IMR-90 (cell line): ENCODE results near the gene ACADL. TPM values are rescaled to one million over a fixed set of nuclear protein-coding genes. Genes with fewer than 3 reads are reported as not detected.

ENCODE experiments used
- ATAC-seq: fragments of 200-7000 bp; cut with Tn5 transposase; 2 replicates; pipeline ENCODE4 v1.9.1; 2020; ENCODE audit warnings: low read depth, mild to moderate bottlenecking, moderate library complexity
- BruUV-seq: library from RNA; stranded (reverse); fragments of 400-500 nt; replicated peaks from 2 replicates; lab custom pipeline; 2021; lab: Mats Ljungman, UMichigan
- CTCF ChIA-PET: fragments of 300-600 bp; formaldehyde crosslinking; extraction: SDS; loops from one replicate; lab custom pipeline; 2021; ENCODE audit warnings: antibody characterized with exemption; lab: Yijun Ruan, JAX
- POLR2A ChIA-PET: fragments of 300-600 bp; sonication (Branson Sonifier 250); formaldehyde crosslinking; loops from one replicate; lab custom pipeline; 2022; ENCODE audit warnings: antibody characterized with exemption; ENCODE audit not compliant: unreplicated experiment; lab: Charles Lee
- DNase-seq: peaks from one replicate; pipeline ENCODE4 v3.0.0; 2013
- H2AFZ ChIP-seq: replicated peaks from 2 replicates; pipeline ENCODE3; 2013; ENCODE audit warnings: low read length, mild to moderate bottlenecking; ENCODE audit not compliant: poor library complexity
- H2AK5ac ChIP-seq: 2 replicates; pipeline ENCODE4 v1.6.1; 2013; ENCODE audit warnings: low read depth, low read length, inconsistent platforms
- H2AK9ac ChIP-seq: replicated peaks from 2 replicates; pipeline ENCODE3; 2013; ENCODE audit warnings: mild to moderate bottlenecking, low read depth, low read length, moderate library complexity; ENCODE audit not compliant: poor library complexity
- H2BK120ac ChIP-seq: 2 replicates; pipeline ENCODE4 v1.6.1; 2013; ENCODE audit warnings: low read depth, low read length, inconsistent platforms
- H2BK15ac ChIP-seq: 3 replicates; pipeline ENCODE4 v1.6.1; 2013; ENCODE audit warnings: low read depth, low read length, inconsistent platforms
- H2BK20ac ChIP-seq: 2 replicates; pipeline ENCODE4 v1.6.1; 2013; ENCODE audit warnings: low read depth, mild to moderate bottlenecking, inconsistent platforms, low read length, moderate library complexity
- H2BK5ac ChIP-seq: 2 replicates; pipeline ENCODE4 v1.6.1; 2013; ENCODE audit warnings: mild to moderate bottlenecking, low read depth, low read length, inconsistent platforms; ENCODE audit not compliant: poor library complexity, severe bottlenecking
- H3K14ac ChIP-seq: replicated peaks from 2 replicates; pipeline ENCODE4 v1.6.1; 2013; ENCODE audit warnings: low read depth, low read length, inconsistent platforms
- H3K18ac ChIP-seq: 2 replicates; pipeline ENCODE4 v1.6.1; 2013; ENCODE audit warnings: low read depth, low read length, control low read depth
- H3K23ac ChIP-seq: 2 replicates; pipeline ENCODE4 v1.6.1; 2013; ENCODE audit warnings: low read depth, low read length, inconsistent platforms
- H3K27ac ChIP-seq: 2 replicates; pipeline ENCODE4 v1.5.1; 2013; ENCODE audit warnings: mild to moderate bottlenecking, control low read depth, low read length; ENCODE audit not compliant: insufficient read depth
- H3K27me3 ChIP-seq: 2 replicates; pipeline ENCODE4 v1.6.1; 2013; ENCODE audit warnings: low read length; ENCODE audit not compliant: control insufficient read depth, insufficient read depth
- H3K36me3 ChIP-seq: 2 replicates; pipeline ENCODE4 v1.6.1; 2013; ENCODE audit warnings: low read length, mixed read lengths; ENCODE audit not compliant: control insufficient read depth, insufficient read depth
- H3K4ac ChIP-seq: 2 replicates; pipeline ENCODE4 v1.6.1; 2013; ENCODE audit warnings: low read depth, low read length, inconsistent platforms
- H3K4me1 ChIP-seq: 2 replicates; pipeline ENCODE4 v1.6.1; 2013; ENCODE audit warnings: low read length, mixed read lengths; ENCODE audit not compliant: control insufficient read depth, insufficient read depth
- H3K4me2 ChIP-seq: 2 replicates; pipeline ENCODE4 v1.6.1; 2013; ENCODE audit warnings: low read depth, mild to moderate bottlenecking, control low read depth, low read length, moderate library complexity
- H3K4me3 ChIP-seq: 2 replicates; pipeline ENCODE4 v1.5.1; 2013; ENCODE audit warnings: low read depth, mild to moderate bottlenecking, control low read depth, low read length, moderate library complexity; ENCODE audit not compliant: insufficient read depth
- H3K56ac ChIP-seq: 2 replicates; pipeline ENCODE4 v1.6.1; 2013; ENCODE audit warnings: low read length, inconsistent platforms; ENCODE audit not compliant: insufficient read depth; ENCODE audit errors: extremely low read depth
- H3K79me1 ChIP-seq, 2 experiments: 2 replicates each; pipeline ENCODE4 v1.6.1; 2013; ENCODE audit warnings: low read length in 2 of 2, inconsistent platforms in 1 of 2, low read depth in 1 of 2
- H3K9ac ChIP-seq: 2 replicates; pipeline ENCODE4 v1.6.1; 2013; ENCODE audit warnings: low read depth, low read length, control low read depth
- H3K9me1 ChIP-seq: 2 replicates; pipeline ENCODE4 v1.6.1; 2013; ENCODE audit warnings: low read length, inconsistent platforms; ENCODE audit not compliant: insufficient read depth
- H3K9me3 ChIP-seq: 2 replicates; pipeline ENCODE4 v1.6.1; 2013; ENCODE audit warnings: low read length; ENCODE audit not compliant: control insufficient read depth, insufficient read depth
- H4K20me1 ChIP-seq: 2 replicates; pipeline ENCODE4 v1.6.1; 2013; ENCODE audit warnings: low read length, inconsistent platforms; ENCODE audit not compliant: insufficient read depth
- H4K5ac ChIP-seq: 2 replicates; pipeline ENCODE4 v1.6.1; 2013; ENCODE audit warnings: mild to moderate bottlenecking, low read depth, low read length, control low read depth
- H4K8ac ChIP-seq, 2 experiments: 2 replicates each; pipeline ENCODE4 v1.6.1; 2013; ENCODE audit warnings: low read depth in 2 of 2, low read length in 2 of 2, control low read depth in 1 of 2, inconsistent platforms in 1 of 2
- H4K91ac ChIP-seq: 2 replicates; pipeline ENCODE4 v1.6.1; 2013; ENCODE audit warnings: low read depth, low read length, inconsistent platforms; ENCODE audit not compliant: insufficient read depth
- BHLHE40 ChIP-seq: fragments of 150-350 bp; IDR thresholded peaks from 2 replicates; pipeline ENCODE4 v1.6.1; 2016; ENCODE audit warnings: mild to moderate bottlenecking, low read depth, low read length
- CEBPB ChIP-seq: IDR thresholded peaks from 2 replicates; pipeline ENCODE4 v1.6.1; 2012; ENCODE audit warnings: low read depth, low read length, improper control_type of control experiment
- CHD1 ChIP-seq: IDR thresholded peaks from 2 replicates; pipeline ENCODE4 v1.6.1; 2012; ENCODE audit warnings: low read depth, low read length, improper control_type of control experiment
- FOS ChIP-seq: fragments of 150-350 bp; IDR thresholded peaks from 2 replicates; pipeline ENCODE4 v1.6.1; 2016; ENCODE audit warnings: low read depth, low read length
- MAFK ChIP-seq: IDR thresholded peaks from 2 replicates; pipeline ENCODE4 v1.6.1; 2012; ENCODE audit warnings: low read depth, low read length, improper control_type of control experiment
- MAZ ChIP-seq: IDR thresholded peaks from 2 replicates; pipeline ENCODE4 v1.6.1; 2012; ENCODE audit warnings: low read depth, mild to moderate bottlenecking, low read length, improper control_type of control experiment, moderate library complexity, borderline replicate concordance
- MXI1 ChIP-seq: IDR thresholded peaks from 2 replicates; pipeline ENCODE4 v1.6.1; 2012; ENCODE audit warnings: low read depth, mild to moderate bottlenecking, low read length, moderate library complexity, borderline replicate concordance
- NFE2L2 ChIP-seq: fragments of 150-350 bp; IDR thresholded peaks from 2 replicates; pipeline ENCODE4 v1.6.1; 2016; ENCODE audit warnings: low read depth, mild to moderate bottlenecking, low read length
- POLR2A ChIP-seq: IDR thresholded peaks from 2 replicates; pipeline ENCODE4 v1.6.1; 2012; ENCODE audit warnings: mild to moderate bottlenecking, low read depth, low read length
- RAD21 ChIP-seq: IDR thresholded peaks from 2 replicates; pipeline ENCODE4 v1.6.1; 2012; ENCODE audit warnings: low read length, improper control_type of control experiment
- RCOR1 ChIP-seq: IDR thresholded peaks from 2 replicates; pipeline ENCODE4 v1.6.1; 2012; ENCODE audit warnings: mild to moderate bottlenecking, low read length, improper control_type of control experiment; ENCODE audit not compliant: insufficient replicate concordance
- RFX5 ChIP-seq: IDR thresholded peaks from 2 replicates; pipeline ENCODE4 v1.8.0; 2012; ENCODE audit warnings: low read depth, mild to moderate bottlenecking, low read length, moderate library complexity
- SMC3 ChIP-seq: fragments of 150-350 bp; IDR thresholded peaks from 2 replicates; pipeline ENCODE4 v1.6.1; 2016; ENCODE audit warnings: low read depth, mild to moderate bottlenecking, antibody characterized with exemption, low read length, moderate library complexity
- USF2 ChIP-seq: fragments of 150-350 bp; IDR thresholded peaks from 2 replicates; pipeline ENCODE4 v1.6.1; 2017; ENCODE audit warnings: mild to moderate bottlenecking, antibody characterized with exemption, low read length, low read depth
- dilution Hi-C: fragments of 300-500 bp; cut with HindIII; formaldehyde crosslinking; loops from one replicate; pipeline ENCODE4 v1.14.3; 2018; ENCODE audit warnings: low sequenced_read_pairs; ENCODE audit not compliant: unreplicated experiment
- in situ Hi-C: fragments of 300-500 bp; cut with MboI; formaldehyde crosslinking; loops from 3 replicates; pipeline ENCODE4 v1.14.3; 2019; ENCODE audit warnings: low sequenced_read_pairs, inconsistent platforms, mixed read lengths
- intact Hi-C: fragments of 100-400 bp; cut with micrococcal nuclease; formaldehyde crosslinking; loops from 2 replicates; pipeline ENCODE4 v1.10.0; 2022
- polyA plus RNA-seq, 3 experiments: library from polyadenylated mRNA; depleted of rRNA; stranded (reverse); fragments of >200 nt; gene quantifications; 2 replicates each; pipeline ENCODE4 v1.2.3, GENCODE V29; 2012; ENCODE audit warnings: low replicate concordance in 1 of 3
- total RNA-seq: library from RNA; depleted of rRNA; stranded (reverse); fragments of >200 nt; gene quantifications from 2 replicates; pipeline ENCODE4 v1.2.3, GENCODE V29; 2012
- TF ChIP-seq, protein P1 (sequence below): conservative IDR thresholded peaks from 2 replicates; pipeline ENCODE4 v1.5.1; 2012; ENCODE audit warnings: mild to moderate bottlenecking, low read depth, low read length, improper control_type of control experiment
- TF ChIP-seq, protein P2 (sequence below): fragments of 150-350 bp; IDR thresholded peaks from 2 replicates; pipeline ENCODE4 v1.6.1; 2016; ENCODE audit warnings: low read depth, mild to moderate bottlenecking, low read length, moderate library complexity, borderline replicate concordance

Gene ACADL
- total and polyA plus RNA-seq, 2 of the 4 experiments (the other 2 are of a cell fraction) = not detected

DNA sequence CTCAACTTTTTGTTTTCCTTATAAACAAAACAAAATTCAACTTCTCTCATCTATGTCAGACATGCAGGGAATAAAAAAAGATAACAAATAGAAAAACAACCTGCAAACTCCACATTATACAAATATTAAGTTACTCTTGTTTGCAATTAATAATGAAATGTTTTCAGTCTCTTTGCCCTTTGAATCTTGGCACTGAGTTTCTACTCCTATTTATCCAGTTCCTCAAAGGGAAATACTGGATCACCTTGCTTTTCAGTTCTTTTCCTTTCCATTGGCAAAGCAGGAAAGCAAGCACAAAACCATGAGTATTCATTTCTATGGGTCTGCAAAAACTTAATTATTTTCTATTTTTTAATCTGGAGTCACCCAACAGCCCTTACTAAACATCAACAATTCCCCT is 77.6 kb downstream of the ACADL start:
- Histone ChIP-seq H3K9me3 (no peaks in the 10 kb centered on the region), H4K20me1 (no peaks in the 10 kb centered on the region), H3K9ac (no peak overlapping the region), H3K4ac (no peak overlapping the region), H4K91ac (no peak overlapping the region), H3K18ac (no peak overlapping the region), H3K14ac (no peak overlapping the region), H2BK20ac (no peak overlapping the region), H3K27me3 (no peaks in the 10 kb centered on the region), H3K27ac (no peak overlapping the region), H3K9me1 (no peaks in the 10 kb centered on the region; the same call in 1 of the 2 replicates), H4K8ac (no peak overlapping the region), H2AK9ac (no peak overlapping the region), H2AFZ (no peak overlapping the region), H2AK5ac (no peak overlapping the region), H3K4me1 (no peaks in the 10 kb centered on the region), H3K56ac (no peak overlapping the region), H3K4me2 (no peak overlapping the region), H2BK15ac (no peak overlapping the region), H3K79me1 (no peaks in the 10 kb centered on the region), H3K23ac (no peak overlapping the region), H2BK5ac (no peak overlapping the region), H4K5ac (no peak overlapping the region), H3K4me3 (no peak overlapping the region), H2BK120ac (no peak overlapping the region), H3K36me3 (peaks cover 14% of the 10 kb centered on the region)
- intact Hi-C loops = no loop called here
- DNase-seq = no peak
- POLR2A ChIA-PET = no interaction called here
- no peak for ATAC-seq
- no TSS peak for BruUV-seq
- no peak for TF ChIP-seq RAD21
- no peak for TF ChIP-seq USF2
- no peak for TF ChIP-seq SMC3
- no peak for TF ChIP-seq RFX5
- TF ChIP-seq BHLHE40 = no peak
- no peak for TF ChIP-seq CHD1
- no peak for TF ChIP-seq NFE2L2
- no peak for TF ChIP-seq CEBPB
- TF ChIP-seq FOS = no peak
- TF ChIP-seq POLR2A = no peak
- no peak for TF ChIP-seq MAZ
- no peak for TF ChIP-seq MAFK
- TF ChIP-seq, protein P1, sequence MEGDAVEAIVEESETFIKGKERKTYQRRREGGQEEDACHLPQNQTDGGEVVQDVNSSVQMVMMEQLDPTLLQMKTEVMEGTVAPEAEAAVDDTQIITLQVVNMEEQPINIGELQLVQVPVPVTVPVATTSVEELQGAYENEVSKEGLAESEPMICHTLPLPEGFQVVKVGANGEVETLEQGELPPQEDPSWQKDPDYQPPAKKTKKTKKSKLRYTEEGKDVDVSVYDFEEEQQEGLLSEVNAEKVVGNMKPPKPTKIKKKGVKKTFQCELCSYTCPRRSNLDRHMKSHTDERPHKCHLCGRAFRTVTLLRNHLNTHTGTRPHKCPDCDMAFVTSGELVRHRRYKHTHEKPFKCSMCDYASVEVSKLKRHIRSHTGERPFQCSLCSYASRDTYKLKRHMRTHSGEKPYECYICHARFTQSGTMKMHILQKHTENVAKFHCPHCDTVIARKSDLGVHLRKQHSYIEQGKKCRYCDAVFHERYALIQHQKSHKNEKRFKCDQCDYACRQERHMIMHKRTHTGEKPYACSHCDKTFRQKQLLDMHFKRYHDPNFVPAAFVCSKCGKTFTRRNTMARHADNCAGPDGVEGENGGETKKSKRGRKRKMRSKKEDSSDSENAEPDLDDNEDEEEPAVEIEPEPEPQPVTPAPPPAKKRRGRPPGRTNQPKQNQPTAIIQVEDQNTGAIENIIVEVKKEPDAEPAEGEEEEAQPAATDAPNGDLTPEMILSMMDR = no peak
- TF ChIP-seq, protein P2, sequence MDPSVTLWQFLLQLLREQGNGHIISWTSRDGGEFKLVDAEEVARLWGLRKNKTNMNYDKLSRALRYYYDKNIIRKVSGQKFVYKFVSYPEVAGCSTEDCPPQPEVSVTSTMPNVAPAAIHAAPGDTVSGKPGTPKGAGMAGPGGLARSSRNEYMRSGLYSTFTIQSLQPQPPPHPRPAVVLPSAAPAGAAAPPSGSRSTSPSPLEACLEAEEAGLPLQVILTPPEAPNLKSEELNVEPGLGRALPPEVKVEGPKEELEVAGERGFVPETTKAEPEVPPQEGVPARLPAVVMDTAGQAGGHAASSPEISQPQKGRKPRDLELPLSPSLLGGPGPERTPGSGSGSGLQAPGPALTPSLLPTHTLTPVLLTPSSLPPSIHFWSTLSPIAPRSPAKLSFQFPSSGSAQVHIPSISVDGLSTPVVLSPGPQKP = no peak
- no peak for TF ChIP-seq RCOR1
- TF ChIP-seq MXI1 = no peak
- dilution Hi-C loops = no loop called here
- CTCF ChIA-PET = no interaction called here
- in situ Hi-C loops = no loop called here
